Measurements from ENCODE around the gene LTBP1.

- TF ChIP-seq, protein P1, sequence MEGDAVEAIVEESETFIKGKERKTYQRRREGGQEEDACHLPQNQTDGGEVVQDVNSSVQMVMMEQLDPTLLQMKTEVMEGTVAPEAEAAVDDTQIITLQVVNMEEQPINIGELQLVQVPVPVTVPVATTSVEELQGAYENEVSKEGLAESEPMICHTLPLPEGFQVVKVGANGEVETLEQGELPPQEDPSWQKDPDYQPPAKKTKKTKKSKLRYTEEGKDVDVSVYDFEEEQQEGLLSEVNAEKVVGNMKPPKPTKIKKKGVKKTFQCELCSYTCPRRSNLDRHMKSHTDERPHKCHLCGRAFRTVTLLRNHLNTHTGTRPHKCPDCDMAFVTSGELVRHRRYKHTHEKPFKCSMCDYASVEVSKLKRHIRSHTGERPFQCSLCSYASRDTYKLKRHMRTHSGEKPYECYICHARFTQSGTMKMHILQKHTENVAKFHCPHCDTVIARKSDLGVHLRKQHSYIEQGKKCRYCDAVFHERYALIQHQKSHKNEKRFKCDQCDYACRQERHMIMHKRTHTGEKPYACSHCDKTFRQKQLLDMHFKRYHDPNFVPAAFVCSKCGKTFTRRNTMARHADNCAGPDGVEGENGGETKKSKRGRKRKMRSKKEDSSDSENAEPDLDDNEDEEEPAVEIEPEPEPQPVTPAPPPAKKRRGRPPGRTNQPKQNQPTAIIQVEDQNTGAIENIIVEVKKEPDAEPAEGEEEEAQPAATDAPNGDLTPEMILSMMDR (IDR thresholded peaks at IDR 0.05; ENCODE audit: insufficient read depth, low read length), result no peak
- TF ChIP-seq POLR2AphosphoS5 (IDR thresholded peaks at IDR 0.05; ENCODE audit: low read depth) (no peak), GABPA (IDR thresholded peaks at IDR 0.05; ENCODE audit: low read depth) (no peak)
- TF ChIP-seq, protein P2, sequence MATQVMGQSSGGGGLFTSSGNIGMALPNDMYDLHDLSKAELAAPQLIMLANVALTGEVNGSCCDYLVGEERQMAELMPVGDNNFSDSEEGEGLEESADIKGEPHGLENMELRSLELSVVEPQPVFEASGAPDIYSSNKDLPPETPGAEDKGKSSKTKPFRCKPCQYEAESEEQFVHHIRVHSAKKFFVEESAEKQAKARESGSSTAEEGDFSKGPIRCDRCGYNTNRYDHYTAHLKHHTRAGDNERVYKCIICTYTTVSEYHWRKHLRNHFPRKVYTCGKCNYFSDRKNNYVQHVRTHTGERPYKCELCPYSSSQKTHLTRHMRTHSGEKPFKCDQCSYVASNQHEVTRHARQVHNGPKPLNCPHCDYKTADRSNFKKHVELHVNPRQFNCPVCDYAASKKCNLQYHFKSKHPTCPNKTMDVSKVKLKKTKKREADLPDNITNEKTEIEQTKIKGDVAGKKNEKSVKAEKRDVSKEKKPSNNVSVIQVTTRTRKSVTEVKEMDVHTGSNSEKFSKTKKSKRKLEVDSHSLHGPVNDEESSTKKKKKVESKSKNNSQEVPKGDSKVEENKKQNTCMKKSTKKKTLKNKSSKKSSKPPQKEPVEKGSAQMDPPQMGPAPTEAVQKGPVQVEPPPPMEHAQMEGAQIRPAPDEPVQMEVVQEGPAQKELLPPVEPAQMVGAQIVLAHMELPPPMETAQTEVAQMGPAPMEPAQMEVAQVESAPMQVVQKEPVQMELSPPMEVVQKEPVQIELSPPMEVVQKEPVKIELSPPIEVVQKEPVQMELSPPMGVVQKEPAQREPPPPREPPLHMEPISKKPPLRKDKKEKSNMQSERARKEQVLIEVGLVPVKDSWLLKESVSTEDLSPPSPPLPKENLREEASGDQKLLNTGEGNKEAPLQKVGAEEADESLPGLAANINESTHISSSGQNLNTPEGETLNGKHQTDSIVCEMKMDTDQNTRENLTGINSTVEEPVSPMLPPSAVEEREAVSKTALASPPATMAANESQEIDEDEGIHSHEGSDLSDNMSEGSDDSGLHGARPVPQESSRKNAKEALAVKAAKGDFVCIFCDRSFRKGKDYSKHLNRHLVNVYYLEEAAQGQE (IDR thresholded peaks at IDR 0.05; ENCODE audit: insufficient replicate concordance, low read depth), result no peak
These were observed 34.9 kb downstream of the LTBP1 start for GRCh38 chr2:32981612-32982011.

All from HL-60 (cell line).